ENCODE results near the gene FAM131C.

FAM131C gene

DNA sequence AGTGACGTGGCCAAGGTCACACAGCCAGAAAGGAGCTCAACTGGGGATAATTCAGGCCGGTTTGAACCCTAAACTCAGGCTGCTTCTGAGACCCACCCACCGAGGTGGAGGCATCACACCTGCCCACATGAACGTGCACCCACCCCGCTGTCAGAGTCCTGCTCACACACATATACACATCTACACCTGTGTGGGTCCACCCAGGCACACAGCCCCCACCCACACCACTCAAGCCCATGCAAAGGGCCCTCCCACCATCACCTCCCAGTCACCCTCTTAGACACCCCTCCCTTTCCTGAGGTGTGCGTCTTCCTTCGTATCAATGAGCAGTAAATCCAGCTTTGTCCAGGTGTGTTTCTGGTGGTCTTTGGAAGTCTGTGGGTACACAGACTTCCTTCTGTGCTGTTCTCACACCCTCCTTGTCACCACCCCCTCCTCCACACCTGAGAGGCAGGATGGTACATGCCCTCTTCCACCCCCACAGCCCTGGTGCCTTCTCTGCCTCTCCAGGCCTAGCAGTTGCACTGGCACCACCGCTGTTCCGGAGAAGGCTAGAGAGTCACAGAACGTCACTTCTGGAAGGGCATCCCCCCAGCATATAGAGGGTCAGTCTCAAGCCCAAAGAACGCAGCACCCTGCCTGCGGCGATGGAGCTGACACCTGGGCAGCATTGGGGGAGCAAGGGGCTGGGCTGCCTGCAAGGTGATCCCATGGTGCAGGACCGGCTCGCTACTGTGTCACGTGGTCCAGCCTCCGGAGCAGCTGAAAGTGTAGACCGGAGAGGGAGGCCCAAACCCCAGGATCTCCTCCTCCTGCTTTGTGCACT is 18.9 kb upstream of the FAM131C start:
- CTCF ChIA-PET: interaction anchor here (1.4 to 2.7 kb wide), 2 partner anchors 9 to 17 kb away, joined by 4 to 8 read pairs; no protein-coding TSS in a partner anchor
- no peaks in the 10 kb centered on the region for H3K36me3 ChIP-seq (ENCODE audit: control insufficient read depth in 4 of 4, insufficient read depth in 4 of 4, low read length in 3 of 4)
- POLR2A ChIA-PET: no interaction called here
- no peak overlapping the region for H3K27ac ChIP-seq (ENCODE audit: insufficient read depth in 1 of 2, low read depth in 1 of 2, low read length in 2 of 2, poor library complexity in 1 of 2, severe bottlenecking in 2 of 2)
- no peaks in the 10 kb centered on the region for H3K4me1 ChIP-seq (ENCODE audit: control extremely low read depth in 1 of 4, control insufficient read depth in 4 of 4, insufficient read depth in 4 of 4, low read length in 3 of 4)
- no peak overlapping the region for H3K4me3 ChIP-seq (ENCODE audit: control insufficient read depth in 1 of 7, extremely low read depth in 1 of 7, insufficient read depth in 4 of 7, low read depth in 2 of 7, low read length in 6 of 7)
- no peaks in the 10 kb centered on the region for H3K9me3 ChIP-seq (ENCODE audit: control extremely low read depth in 1 of 5, control insufficient read depth in 4 of 5, insufficient read depth in 2 of 5, low read depth in 1 of 5, low read length in 4 of 5)
- H3K27me3 ChIP-seq (replicated peaks in 2 of 5; ENCODE audit: control insufficient read depth in 4 of 5, insufficient read depth in 5 of 5, low read length in 4 of 5): peaks cover 0 to 4% (median 0%) of the 10 kb centered on the region in 5 experiments
- no peak for DNase-seq
- WGBS (ENCODE audit: insufficient coverage): 96% methylated on average over 17 of the region's 18 CpGs

DNA sequence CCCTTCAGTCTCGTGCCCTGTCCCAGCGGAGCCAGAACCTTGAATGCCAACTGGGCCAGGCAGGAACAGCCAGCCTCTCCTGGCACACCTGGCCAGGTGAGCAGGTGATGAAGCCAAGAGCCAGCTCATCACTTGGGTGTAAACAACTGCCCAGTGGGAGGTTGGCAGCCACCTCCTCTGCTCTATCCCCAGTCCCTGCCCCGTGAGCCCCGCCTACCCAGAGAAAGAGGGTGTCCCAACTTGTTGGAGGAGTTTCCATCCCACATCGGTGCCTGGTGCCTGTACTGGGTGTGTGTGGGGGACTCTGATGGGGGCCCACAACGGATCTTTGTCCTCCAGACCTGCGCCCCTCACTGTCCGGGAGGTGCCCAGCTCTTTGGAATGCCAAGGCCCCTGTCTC is 17.8 kb upstream of the FAM131C start:
- ChIA-PET CTCF (interaction anchor here (1.0 kb wide), 1 partner anchor 9 kb away, joined by 3 read pairs; no protein-coding TSS in a partner anchor), POLR2A (no interaction called here)
- peaks cover 0 to 4% (median 0%) of the 10 kb centered on the region in 5 experiments for H3K27me3 ChIP-seq (replicated peaks in 2 of 5; ENCODE audit: control insufficient read depth in 4 of 5, insufficient read depth in 5 of 5, low read length in 4 of 5)

DNA sequence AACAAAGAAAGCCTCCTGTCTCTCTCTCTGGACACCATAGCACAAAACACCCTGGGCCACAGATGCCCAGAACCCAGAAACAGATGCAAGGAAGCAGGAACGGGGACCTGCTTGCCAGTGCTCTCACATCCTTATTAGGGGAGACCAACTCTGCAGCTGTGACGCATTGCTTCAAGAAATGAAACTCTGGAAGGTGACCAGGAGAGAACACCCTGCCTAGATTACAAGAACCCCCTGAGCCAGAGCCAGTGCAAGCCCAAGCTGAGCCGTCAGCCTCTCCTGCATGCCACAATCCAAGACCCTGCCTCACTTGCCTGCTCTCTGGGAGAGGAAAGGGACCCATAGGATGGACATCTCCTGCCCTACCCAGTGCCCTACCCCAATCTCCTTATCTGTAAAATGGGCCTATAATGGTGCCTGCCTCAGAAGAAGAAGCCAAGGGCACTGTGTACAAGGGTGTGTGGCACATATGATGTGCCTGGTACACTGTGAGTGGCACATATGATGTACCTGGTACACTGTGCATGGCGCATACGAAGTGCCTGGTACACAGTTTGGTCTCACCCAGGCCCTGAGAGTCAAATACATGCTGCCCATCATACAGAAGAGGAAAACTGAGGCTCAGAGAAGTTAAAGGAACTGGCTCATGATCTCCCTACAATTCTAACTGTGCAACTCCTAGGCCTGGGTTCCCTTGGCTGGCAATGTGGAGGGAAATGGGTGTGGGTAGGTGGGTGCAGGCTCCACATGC is 16.8 kb upstream of the FAM131C start:
- WGBS (ENCODE audit: insufficient coverage): 94% methylated on average over 5 of the region's 5 CpGs

More for the DNA sequence above, 17.8 kb upstream of the FAM131C start:
- H3K4me3 ChIP-seq (ENCODE audit: control insufficient read depth in 1 of 7, extremely low read depth in 1 of 7, insufficient read depth in 4 of 7, low read depth in 2 of 7, low read length in 6 of 7): no peak overlapping the region
- H3K9me3 ChIP-seq (ENCODE audit: control extremely low read depth in 1 of 5, control insufficient read depth in 4 of 5, insufficient read depth in 2 of 5, low read depth in 1 of 5, low read length in 4 of 5): no peaks in the 10 kb centered on the region
- H3K4me1 ChIP-seq (ENCODE audit: control extremely low read depth in 1 of 4, control insufficient read depth in 4 of 4, insufficient read depth in 4 of 4, low read length in 3 of 4): no peaks in the 10 kb centered on the region
- H3K36me3 ChIP-seq (ENCODE audit: control insufficient read depth in 4 of 4, insufficient read depth in 4 of 4, low read length in 3 of 4): no peaks in the 10 kb centered on the region
- DNase-seq: no peak
- 73% methylated on average over 3 of the region's 8 CpGs for WGBS (ENCODE audit: insufficient coverage)
- H3K27ac ChIP-seq (ENCODE audit: insufficient read depth in 1 of 2, low read depth in 1 of 2, low read length in 2 of 2, poor library complexity in 1 of 2, severe bottlenecking in 2 of 2): no peak overlapping the region

DNA sequence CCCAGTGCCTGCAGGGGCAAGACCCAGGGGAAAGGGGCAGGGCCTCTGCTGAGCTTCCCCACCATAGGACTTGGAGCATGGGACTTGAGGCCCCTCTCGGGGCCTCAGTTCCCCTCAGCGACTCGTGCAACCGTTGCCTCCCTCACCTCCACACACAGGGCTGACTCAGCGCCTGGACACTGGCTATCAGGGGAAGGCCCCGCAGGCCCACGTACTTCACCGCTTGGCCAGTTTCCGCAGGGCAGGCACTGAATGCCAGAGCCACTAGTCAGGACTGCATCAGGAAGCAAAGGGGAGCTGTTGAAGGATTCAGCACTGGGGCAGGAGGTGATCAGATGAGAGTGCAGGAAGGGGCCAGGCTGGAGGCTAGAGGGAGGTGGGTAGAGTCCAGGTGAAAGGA is 15.5 kb upstream of the FAM131C start:
- Histone ChIP-seq H3K27ac (ENCODE audit: insufficient read depth in 1 of 2, low read depth in 1 of 2, low read length in 2 of 2, poor library complexity in 1 of 2, severe bottlenecking in 2 of 2) (no peak overlapping the region), H3K4me1 (ENCODE audit: control extremely low read depth in 1 of 4, control insufficient read depth in 4 of 4, insufficient read depth in 4 of 4, low read length in 3 of 4) (peaks cover 0 to 4% (median 0%) of the 10 kb centered on the region in 4 experiments), H3K9me3 (ENCODE audit: control extremely low read depth in 1 of 5, control insufficient read depth in 4 of 5, insufficient read depth in 2 of 5, low read depth in 1 of 5, low read length in 4 of 5) (no peaks in the 10 kb centered on the region), H3K4me3 (ENCODE audit: control insufficient read depth in 1 of 7, extremely low read depth in 1 of 7, insufficient read depth in 4 of 7, low read depth in 2 of 7, low read length in 6 of 7) (no peak overlapping the region), H3K36me3 (ENCODE audit: control insufficient read depth in 4 of 4, insufficient read depth in 4 of 4, low read length in 3 of 4) (no peaks in the 10 kb centered on the region), H3K27me3 (replicated peaks in 2 of 5; ENCODE audit: control insufficient read depth in 4 of 5, insufficient read depth in 5 of 5, low read length in 4 of 5) (peaks cover 0 to under 1% (median 0%) of the 10 kb centered on the region in 5 experiments)
- POLR2A ChIA-PET: no interaction called here
- 86% methylated on average over 8 of the region's 9 CpGs for WGBS (ENCODE audit: insufficient coverage)
- DNase-seq: no peak
- CTCF ChIA-PET: interaction anchor here (1.8 kb wide), 1 partner anchor 10 kb away, joined by 6 read pairs; no protein-coding TSS in a partner anchor

More for the DNA sequence above, 16.8 kb upstream of the FAM131C start:
- CTCF ChIA-PET: interaction anchor here (1.0 kb wide), 1 partner anchor 8 kb away, joined by 3 read pairs; no protein-coding TSS in a partner anchor
- no peak overlapping the region for H3K27ac ChIP-seq (ENCODE audit: insufficient read depth in 1 of 2, low read depth in 1 of 2, low read length in 2 of 2, poor library complexity in 1 of 2, severe bottlenecking in 2 of 2)
- no peak overlapping the region for H3K4me3 ChIP-seq (ENCODE audit: control insufficient read depth in 1 of 7, extremely low read depth in 1 of 7, insufficient read depth in 4 of 7, low read depth in 2 of 7, low read length in 6 of 7)
- no peak for DNase-seq
- POLR2A ChIA-PET: no interaction called here
- peaks cover 0 to 2% (median 0%) of the 10 kb centered on the region in 5 experiments for H3K27me3 ChIP-seq (replicated peaks in 2 of 5; ENCODE audit: control insufficient read depth in 4 of 5, insufficient read depth in 5 of 5, low read length in 4 of 5)
- H3K9me3 ChIP-seq (ENCODE audit: control extremely low read depth in 1 of 5, control insufficient read depth in 4 of 5, insufficient read depth in 2 of 5, low read depth in 1 of 5, low read length in 4 of 5): no peaks in the 10 kb centered on the region
- peaks cover 0 to 4% (median 0%) of the 10 kb centered on the region in 4 experiments for H3K4me1 ChIP-seq (ENCODE audit: control extremely low read depth in 1 of 4, control insufficient read depth in 4 of 4, insufficient read depth in 4 of 4, low read length in 3 of 4)
- no peaks in the 10 kb centered on the region for H3K36me3 ChIP-seq (ENCODE audit: control insufficient read depth in 4 of 4, insufficient read depth in 4 of 4, low read length in 3 of 4)

DNA sequence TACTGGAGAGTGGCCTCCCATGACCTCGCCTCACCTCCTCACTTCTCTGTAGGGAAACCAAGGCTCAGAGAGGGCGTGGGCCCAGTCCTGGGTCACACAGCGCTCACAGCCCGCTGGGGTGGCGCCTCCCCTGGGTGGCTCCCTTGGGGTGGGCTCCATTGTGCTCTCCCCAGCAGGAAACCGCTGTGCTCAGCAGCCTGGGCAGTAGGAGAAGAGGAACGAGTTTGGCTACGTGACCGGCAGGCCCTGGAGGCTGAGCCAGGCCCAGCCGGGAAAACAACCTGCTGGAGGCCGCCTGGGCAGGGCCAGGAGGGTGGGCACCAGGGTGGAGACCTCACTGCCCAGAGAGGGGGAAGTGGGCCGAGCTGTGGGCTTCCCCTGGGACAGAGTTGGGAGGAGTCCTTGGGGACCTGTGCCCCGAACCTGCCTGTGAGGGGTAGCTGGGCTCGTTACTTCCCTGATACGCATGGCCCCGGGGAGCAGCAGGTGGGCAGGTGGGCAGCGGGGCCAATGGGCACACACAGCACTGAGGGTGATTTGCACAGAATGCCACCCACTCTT is 15.0 kb upstream of the FAM131C start:
- CTCF ChIA-PET: interaction anchor here (1.1 to 1.8 kb wide), 2 partner anchors 10 to 98 kb away, joined by 3 to 6 read pairs; no protein-coding TSS in a partner anchor

DNA sequence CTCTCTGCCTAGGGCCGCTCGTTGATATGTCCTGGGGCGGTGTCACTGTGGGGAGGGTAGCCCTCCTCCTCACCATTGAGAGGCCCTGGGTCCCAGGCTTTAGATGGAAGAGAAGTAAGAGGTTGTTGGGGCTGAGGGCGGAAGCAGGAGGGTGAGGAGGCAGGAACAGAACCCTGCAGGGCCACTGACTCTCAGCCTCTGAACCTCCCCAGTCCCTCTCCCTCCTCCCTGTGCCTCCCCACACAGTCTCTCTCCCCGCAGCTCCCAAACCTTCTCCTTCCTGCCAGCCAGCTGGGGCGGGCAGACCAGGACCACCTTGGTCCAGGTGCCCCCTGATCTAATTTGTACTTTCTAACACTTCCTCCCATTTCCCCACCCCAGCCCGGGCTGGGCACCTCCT is 14.3 kb upstream of the FAM131C start:
- Histone ChIP-seq H3K9me3 (ENCODE audit: control extremely low read depth in 1 of 5, control insufficient read depth in 4 of 5, insufficient read depth in 2 of 5, low read depth in 1 of 5, low read length in 4 of 5) (no peaks in the 10 kb centered on the region), H3K4me1 (ENCODE audit: control extremely low read depth in 1 of 4, control insufficient read depth in 4 of 4, insufficient read depth in 4 of 4, low read length in 3 of 4) (peaks cover 0 to 4% (median 0%) of the 10 kb centered on the region in 4 experiments), H3K27me3 (replicated peaks in 2 of 5; ENCODE audit: control insufficient read depth in 4 of 5, insufficient read depth in 5 of 5, low read length in 4 of 5) (no peaks in the 10 kb centered on the region), H3K36me3 (ENCODE audit: control insufficient read depth in 4 of 4, insufficient read depth in 4 of 4, low read length in 3 of 4) (no peaks in the 10 kb centered on the region), H3K4me3 (ENCODE audit: control insufficient read depth in 1 of 7, extremely low read depth in 1 of 7, insufficient read depth in 4 of 7, low read depth in 2 of 7, low read length in 6 of 7) (no peak overlapping the region), H3K27ac (ENCODE audit: insufficient read depth in 1 of 2, low read depth in 1 of 2, low read length in 2 of 2, poor library complexity in 1 of 2, severe bottlenecking in 2 of 2) (no peak overlapping the region)
- ChIA-PET POLR2A (no interaction called here), CTCF (interaction anchor here (1.1 kb wide), 1 partner anchor 99 kb away, joined by 3 read pairs; no protein-coding TSS in a partner anchor)
- WGBS (ENCODE audit: insufficient coverage): no CpG with 5 or more reads among the region's 7 CpGs
- no peak for DNase-seq

More for the DNA sequence above, 15.0 kb upstream of the FAM131C start:
- WGBS (ENCODE audit: insufficient coverage): 98% methylated on average over 14 of the region's 17 CpGs
- DNase-seq: no peak
- Histone ChIP-seq H3K4me3 (ENCODE audit: control insufficient read depth in 1 of 7, extremely low read depth in 1 of 7, insufficient read depth in 4 of 7, low read depth in 2 of 7, low read length in 6 of 7) (no peak overlapping the region), H3K36me3 (ENCODE audit: control insufficient read depth in 4 of 4, insufficient read depth in 4 of 4, low read length in 3 of 4) (no peaks in the 10 kb centered on the region), H3K27ac (ENCODE audit: insufficient read depth in 1 of 2, low read depth in 1 of 2, low read length in 2 of 2, poor library complexity in 1 of 2, severe bottlenecking in 2 of 2) (no peak overlapping the region), H3K27me3 (replicated peaks in 2 of 5; ENCODE audit: control insufficient read depth in 4 of 5, insufficient read depth in 5 of 5, low read length in 4 of 5) (no peaks in the 10 kb centered on the region), H3K4me1 (ENCODE audit: control extremely low read depth in 1 of 4, control insufficient read depth in 4 of 4, insufficient read depth in 4 of 4, low read length in 3 of 4) (peaks cover 0 to 4% (median 0%) of the 10 kb centered on the region in 4 experiments), H3K9me3 (ENCODE audit: control extremely low read depth in 1 of 5, control insufficient read depth in 4 of 5, insufficient read depth in 2 of 5, low read depth in 1 of 5, low read length in 4 of 5) (no peaks in the 10 kb centered on the region)
- POLR2A ChIA-PET: no interaction called here

Measured in common myeloid progenitor, CD34-positive (primary cell).